Sigmoid colon (tissue), 7 donors: Measurements from ENCODE around the gene SSBP3. TPM values are rescaled to one million over a fixed set of nuclear protein-coding genes. Genes with fewer than 3 reads are reported as not detected.
A peak's percentile ranks its signal among the peaks of the same experiment; 100 is the strongest.

Source experiments
- DNase-seq: peaks from one replicate; pipeline ENCODE4 v3.0.0-alpha.2; 2019
- H3K27ac ChIP-seq, 4 donors: fragments of 200-600 bp; sonication (generic); one replicate each; pipeline ENCODE4 v1.5.1; 2016 to 2019; ENCODE audit warnings: mild to moderate bottlenecking in 1 of 4
- H3K27me3 ChIP-seq, 3 donors: fragments of 200-600 bp; sonication (generic); one replicate each; pipeline ENCODE4 v1.5.1; 2019; ENCODE audit warnings: mild to moderate bottlenecking in 1 of 3
- H3K36me3 ChIP-seq, 4 donors: fragments of 200-600 bp; sonication (generic); one replicate each; pipeline ENCODE4 v1.5.1; 2016 to 2019
- H3K4me1 ChIP-seq, 4 donors: fragments of 200-600 bp; sonication (generic); one replicate each; pipeline ENCODE4 v1.5.1; 2017 to 2019
- H3K4me3 ChIP-seq, 4 donors: fragments of 200-600 bp; sonication (generic); one replicate each; pipeline ENCODE4 v1.5.1; 2017 to 2019; ENCODE audit warnings: mild to moderate bottlenecking in 2 of 4, moderate library complexity in 1 of 4
- H3K9me3 ChIP-seq, 4 donors: fragments of 200-600 bp in 3 of 4; sonication (generic) in 3 of 4; one replicate each; pipeline versions ENCODE4 v1.5.1 to v1.6.1; 2013 to 2019
- CTCF ChIP-seq, 4 experiments: fragments of 450-650 bp in 3 of 4; fragments of 200-600 bp in 1 of 4; IDR thresholded peaks; one replicate each; pipeline ENCODE4 v1.5.1; 2016 to 2019; ENCODE audit warnings: antibody characterized with exemption in 4 of 4, mild to moderate bottlenecking in 3 of 4, moderate library complexity in 2 of 4
- EP300 ChIP-seq, 4 donors: sonication (generic); formaldehyde crosslinking; IDR thresholded peaks; one replicate each; pipeline ENCODE4 v1.6.1; 2017; ENCODE audit warnings: antibody characterized with exemption in 4 of 4
- POLR2A ChIP-seq, 2 donors: fragments of 450-650 bp; IDR thresholded peaks; one replicate each; pipeline ENCODE4 v1.6.1; 2016; ENCODE audit warnings: antibody characterized with exemption in 2 of 2, mild to moderate bottlenecking in 2 of 2, moderate library complexity in 2 of 2
- POLR2AphosphoS5 ChIP-seq, 4 donors: sonication (generic); formaldehyde crosslinking; IDR thresholded peaks; one replicate each; pipeline ENCODE4 v1.6.1; 2017; ENCODE audit warnings: antibody characterized with exemption in 4 of 4
- WGBS, 2 donors: extraction: QIAGEN DNeasy Blood & Tissue Kit; methylation state at CpG; one replicate each; pipeline ENCODE4 v1.1.7; 2013; 5-methylcytosine and 5-hydroxymethylcytosine counted together
- intact Hi-C: fragments of 100-400 bp; cut with DNase I; formaldehyde crosslinking; loops from one replicate; pipeline ENCODE4 v1.15.1; 2023
- polyA plus RNA-seq, 3 donors: library from polyadenylated mRNA; stranded (reverse); fragments of 200-250 nt; gene quantifications; one replicate each; pipeline ENCODE4 v1.2.3, GENCODE V29; 2013
- total RNA-seq, 4 donors: library from RNA; depleted of rRNA; stranded (reverse); fragments of >200 nt; gene quantifications; one replicate each; pipeline ENCODE4 v1.1.0, GENCODE V29; 2016
- donor health status: healthy with polysubstance abuse.
- donor health status: Bipolar disorder and iron deficiency.
- donor health status: healthy.

The SSBP3 gene
- total and polyA plus RNA-seq, 7 donors: 27.4 to 62.5 (median 38.5) TPM

- H3K27ac ChIP-seq: no peak overlapping the region
- H3K9me3 ChIP-seq: no peaks in the 10 kb centered on the region
- intact Hi-C loops: no loop called here
- 78% methylated on average over 8 of the region's 8 CpGs for WGBS, 2 donors
- TF ChIP-seq EP300 (IDR thresholded peaks at IDR 0.05): no peak
- TF ChIP-seq CTCF (IDR thresholded peaks at IDR 0.05): no peak
- TF ChIP-seq POLR2AphosphoS5 (IDR thresholded peaks at IDR 0.05): no peak
- TF ChIP-seq POLR2A (IDR thresholded peaks at IDR 0.05): no peak
- peaks cover 0 to 82% (median 80%) of the 10 kb centered on the region in 4 donors for H3K4me1 ChIP-seq
- H3K36me3 ChIP-seq: no peaks in the 10 kb centered on the region
- H3K27me3 ChIP-seq: no peaks in the 10 kb centered on the region
- no peak overlapping the region for H3K4me3 ChIP-seq
- no peak for DNase-seq
These were observed 29.0 kb downstream of the SSBP3 start for GRCh38 chr1:54377040-54377691.

- intact Hi-C loops: no loop called here
- no peak overlapping the region for H3K4me3 ChIP-seq
- no peak overlapping the region for H3K27ac ChIP-seq
- no peak for TF ChIP-seq EP300 (IDR thresholded peaks at IDR 0.05)
- TF ChIP-seq POLR2A (IDR thresholded peaks at IDR 0.05): no peak
- TF ChIP-seq CTCF (IDR thresholded peaks at IDR 0.05): no peak
- no peak for TF ChIP-seq POLR2AphosphoS5 (IDR thresholded peaks at IDR 0.05)
- 65 to 86% methylated on average over 7 of the region's 7 CpGs for WGBS, 2 donors
- H3K9me3 ChIP-seq: no peaks in the 10 kb centered on the region
- H3K36me3 ChIP-seq: no peaks in the 10 kb centered on the region
- H3K4me1 ChIP-seq: peaks cover 0 to 89% (median 87%) of the 10 kb centered on the region in 4 donors
- H3K27me3 ChIP-seq: no peaks in the 10 kb centered on the region
- no peak for DNase-seq
These were observed 29.7 kb downstream of the SSBP3 start for GRCh38 chr1:54376430-54377039.

DNA sequence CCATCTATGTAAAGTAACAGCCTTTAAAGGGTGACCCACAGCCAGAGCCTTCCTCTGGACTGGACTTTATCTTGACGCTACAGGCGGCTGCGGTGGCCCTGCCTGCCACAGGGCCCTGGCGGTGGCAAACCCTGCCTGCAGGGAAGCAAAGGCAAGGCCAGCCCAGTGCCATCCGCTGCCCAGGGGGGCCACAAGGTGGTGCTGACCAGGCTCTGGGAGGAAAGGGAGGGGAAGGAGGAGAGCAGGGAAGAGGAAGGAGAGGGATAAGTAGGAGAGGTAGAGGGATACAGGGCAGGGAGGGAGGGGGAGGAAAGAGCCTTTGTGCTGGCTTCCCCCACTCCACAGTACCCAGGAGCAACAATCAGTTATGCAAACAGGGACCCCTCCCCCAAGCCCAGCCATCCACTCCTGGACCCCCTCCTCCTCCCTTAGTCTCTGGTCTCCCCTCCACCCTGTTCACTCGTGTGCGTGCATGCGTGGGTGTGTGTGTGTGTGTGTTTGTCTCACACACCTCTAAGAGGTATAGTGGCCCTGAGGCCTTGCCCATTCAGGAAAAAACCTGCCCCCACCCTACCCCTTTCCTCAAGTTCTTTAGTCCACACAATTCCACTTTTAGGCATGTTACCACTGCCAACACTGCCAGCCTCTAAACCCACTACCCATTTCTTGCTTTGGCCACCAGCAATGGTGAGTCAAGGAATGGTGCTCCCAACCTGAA lies 30.3 kb downstream of the SSBP3 start:
- peak overlapping the region in 1 of 4 donors; percentile 0 for H3K27ac ChIP-seq
- no peak overlapping the region for H3K4me3 ChIP-seq
- no peaks in the 10 kb centered on the region for H3K9me3 ChIP-seq
- no peak for DNase-seq
- intact Hi-C loops: no loop called here
- TF ChIP-seq CTCF (IDR thresholded peaks at IDR 0.05) (no peak), EP300 (IDR thresholded peaks at IDR 0.05) (no peak), POLR2A (IDR thresholded peaks at IDR 0.05) (no peak), POLR2AphosphoS5 (IDR thresholded peaks at IDR 0.05) (no peak)
- H3K27me3 ChIP-seq: no peaks in the 10 kb centered on the region
- H3K4me1 ChIP-seq: peaks cover 0 to 95% (median 93%) of the 10 kb centered on the region in 4 donors
- 79 to 80% methylated on average over 8 of the region's 8 CpGs for WGBS, 2 donors
- no peaks in the 10 kb centered on the region for H3K36me3 ChIP-seq

- peak overlapping the region in 1 of 4 donors; percentile 0 for H3K27ac ChIP-seq
- H3K36me3 ChIP-seq: no peaks in the 10 kb centered on the region
- intact Hi-C loops: no loop called here
- H3K4me3 ChIP-seq: no peak overlapping the region
- WGBS, 2 donors: 89 to 95% methylated on average over 3 of the region's 3 CpGs
- no peaks in the 10 kb centered on the region for H3K27me3 ChIP-seq
- TF ChIP-seq POLR2AphosphoS5 (IDR thresholded peaks at IDR 0.05) (no peak), POLR2A (IDR thresholded peaks at IDR 0.05) (no peak), EP300 (IDR thresholded peaks at IDR 0.05) (no peak), CTCF (IDR thresholded peaks at IDR 0.05) (no peak)
- no peaks in the 10 kb centered on the region for H3K9me3 ChIP-seq
- DNase-seq: no peak
- H3K4me1 ChIP-seq: peaks cover 0 to 96% (median 94%) of the 10 kb centered on the region in 4 donors
These were observed 30.9 kb downstream of the SSBP3 start for GRCh38 chr1:54375298-54375697.
